K562 (cell line): Measurements from ENCODE around the gene PRSS38. TPM values are rescaled to one million over a fixed set of nuclear protein-coding genes. Genes with fewer than 3 reads are reported as not detected.

Experiments used
- CBX3 ChIP-seq, 2 experiments: IDR thresholded peaks; 1 replicate in 1 of 2; 2 replicates in 1 of 2; pipeline ENCODE4 v1.6.1; 2012; ENCODE audit warnings: inconsistent platforms in 2 of 2, low read length in 2 of 2, borderline replicate concordance in 1 of 2, control low read depth in 1 of 2
- CBX5 ChIP-seq: IDR thresholded peaks from 2 replicates; pipeline ENCODE4 v1.6.1; 2014; ENCODE audit warnings: low read depth, borderline replicate concordance
- KAT8 ChIP-seq: fragments of 450-650 bp; IDR thresholded peaks from 2 replicates; pipeline ENCODE4 v1.6.1; 2016; ENCODE audit warnings: low read depth, mild to moderate bottlenecking
- TFAM ChIP-seq: fragments of 250-450 bp; sonication (Bioruptor Pico); conservative IDR thresholded peaks from 2 replicates; pipeline ENCODE4 v1.5.0; 2021; ENCODE audit warnings: mild to moderate bottlenecking, moderate library complexity
- TRIM24 ChIP-seq, 2 experiments: fragments of 450-650 bp; IDR thresholded peaks; 2 replicates each; pipeline ENCODE4 v1.6.1; 2016
- ZBTB49 ChIP-seq: sonication (generic); formaldehyde crosslinking; IDR thresholded peaks from 2 replicates; pipeline ENCODE4 v1.8.0; 2022; ENCODE audit warnings: missing genetic modification reagents, mild to moderate bottlenecking, borderline replicate concordance
- ZNF76 ChIP-seq: fragments of 250-450 bp; sonication (Bioruptor Pico); IDR thresholded peaks from 2 replicates; pipeline ENCODE4 v1.4.0; 2020; ENCODE audit warnings: mild to moderate bottlenecking, moderate library complexity, borderline replicate concordance
- polyA plus RNA-seq, 8 experiments: library from polyadenylated mRNA; depleted of rRNA in 4 of 8; stranded (reverse) in 5 of 8; unstranded in 3 of 8; fragments of >200 nt; fragmentation: Nextera tagmentation in 2 of 8; fragmentation: Illumina TruSeq in 1 of 8; extraction: Ambion mirVana in 2 of 8; extraction: Trizol in 1 of 8; gene quantifications; 2 replicates each; pipeline versions ENCODE4 v1.2.1 to v1.2.3, GENCODE V29; 2011 to 2014; ENCODE audit warnings: inconsistent platforms in 1 of 8, missing spikeins in 1 of 8
- total RNA-seq, 7 experiments: library from RNA; depleted of rRNA in 6 of 7; stranded (reverse); fragments of >200 nt in 6 of 7; fragmentation: Illumina TruSeq in 2 of 7; extraction: Trizol in 2 of 7; gene quantifications; 2 replicates each; pipeline versions ENCODE4 v1.2.1 to v1.2.3, GENCODE V29; 2011 to 2021; ENCODE audit warnings: low replicate concordance in 1 of 7
- TF ChIP-seq, protein P1 (sequence below): fragments of 450-650 bp; IDR thresholded peaks from 2 replicates; pipeline ENCODE4 v1.6.1; 2016; ENCODE audit warnings: mild to moderate bottlenecking, moderate library complexity
- TF ChIP-seq, protein P2 (sequence below): fragments of 150-350 bp; IDR thresholded peaks from 2 replicates; pipeline ENCODE4 v1.6.1; 2014; ENCODE audit warnings: low read depth, mild to moderate bottlenecking, low read length, borderline replicate concordance

Gene PRSS38
- total and polyA plus RNA-seq, 9 of the 15 experiments (the other 6 are each of a cell fraction or from before 2014, with no cell fraction given): 0.09 to 0.14 TPM; not detected in 7

DNA sequence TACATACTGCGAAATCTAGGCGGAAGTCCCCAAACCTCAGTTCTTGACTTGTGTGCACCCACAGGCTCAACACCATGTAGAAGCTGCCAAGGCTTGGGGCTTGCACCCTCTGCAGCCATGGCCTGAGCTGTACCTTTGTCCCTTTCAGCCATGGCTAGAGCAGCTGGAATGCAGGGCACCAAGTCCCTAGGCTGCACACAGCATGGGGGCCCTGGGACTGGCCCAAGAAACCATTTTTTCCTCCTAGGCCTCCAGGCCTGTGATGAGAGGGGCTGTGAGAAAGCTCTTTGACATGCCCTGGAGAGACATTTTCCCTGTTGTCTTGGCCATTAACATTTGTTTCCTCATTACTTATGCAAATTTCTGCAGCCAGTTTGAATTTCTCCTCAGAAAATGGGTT is 1.5 kb upstream of the PRSS38 start (continued):
- TF ChIP-seq, protein P1, sequence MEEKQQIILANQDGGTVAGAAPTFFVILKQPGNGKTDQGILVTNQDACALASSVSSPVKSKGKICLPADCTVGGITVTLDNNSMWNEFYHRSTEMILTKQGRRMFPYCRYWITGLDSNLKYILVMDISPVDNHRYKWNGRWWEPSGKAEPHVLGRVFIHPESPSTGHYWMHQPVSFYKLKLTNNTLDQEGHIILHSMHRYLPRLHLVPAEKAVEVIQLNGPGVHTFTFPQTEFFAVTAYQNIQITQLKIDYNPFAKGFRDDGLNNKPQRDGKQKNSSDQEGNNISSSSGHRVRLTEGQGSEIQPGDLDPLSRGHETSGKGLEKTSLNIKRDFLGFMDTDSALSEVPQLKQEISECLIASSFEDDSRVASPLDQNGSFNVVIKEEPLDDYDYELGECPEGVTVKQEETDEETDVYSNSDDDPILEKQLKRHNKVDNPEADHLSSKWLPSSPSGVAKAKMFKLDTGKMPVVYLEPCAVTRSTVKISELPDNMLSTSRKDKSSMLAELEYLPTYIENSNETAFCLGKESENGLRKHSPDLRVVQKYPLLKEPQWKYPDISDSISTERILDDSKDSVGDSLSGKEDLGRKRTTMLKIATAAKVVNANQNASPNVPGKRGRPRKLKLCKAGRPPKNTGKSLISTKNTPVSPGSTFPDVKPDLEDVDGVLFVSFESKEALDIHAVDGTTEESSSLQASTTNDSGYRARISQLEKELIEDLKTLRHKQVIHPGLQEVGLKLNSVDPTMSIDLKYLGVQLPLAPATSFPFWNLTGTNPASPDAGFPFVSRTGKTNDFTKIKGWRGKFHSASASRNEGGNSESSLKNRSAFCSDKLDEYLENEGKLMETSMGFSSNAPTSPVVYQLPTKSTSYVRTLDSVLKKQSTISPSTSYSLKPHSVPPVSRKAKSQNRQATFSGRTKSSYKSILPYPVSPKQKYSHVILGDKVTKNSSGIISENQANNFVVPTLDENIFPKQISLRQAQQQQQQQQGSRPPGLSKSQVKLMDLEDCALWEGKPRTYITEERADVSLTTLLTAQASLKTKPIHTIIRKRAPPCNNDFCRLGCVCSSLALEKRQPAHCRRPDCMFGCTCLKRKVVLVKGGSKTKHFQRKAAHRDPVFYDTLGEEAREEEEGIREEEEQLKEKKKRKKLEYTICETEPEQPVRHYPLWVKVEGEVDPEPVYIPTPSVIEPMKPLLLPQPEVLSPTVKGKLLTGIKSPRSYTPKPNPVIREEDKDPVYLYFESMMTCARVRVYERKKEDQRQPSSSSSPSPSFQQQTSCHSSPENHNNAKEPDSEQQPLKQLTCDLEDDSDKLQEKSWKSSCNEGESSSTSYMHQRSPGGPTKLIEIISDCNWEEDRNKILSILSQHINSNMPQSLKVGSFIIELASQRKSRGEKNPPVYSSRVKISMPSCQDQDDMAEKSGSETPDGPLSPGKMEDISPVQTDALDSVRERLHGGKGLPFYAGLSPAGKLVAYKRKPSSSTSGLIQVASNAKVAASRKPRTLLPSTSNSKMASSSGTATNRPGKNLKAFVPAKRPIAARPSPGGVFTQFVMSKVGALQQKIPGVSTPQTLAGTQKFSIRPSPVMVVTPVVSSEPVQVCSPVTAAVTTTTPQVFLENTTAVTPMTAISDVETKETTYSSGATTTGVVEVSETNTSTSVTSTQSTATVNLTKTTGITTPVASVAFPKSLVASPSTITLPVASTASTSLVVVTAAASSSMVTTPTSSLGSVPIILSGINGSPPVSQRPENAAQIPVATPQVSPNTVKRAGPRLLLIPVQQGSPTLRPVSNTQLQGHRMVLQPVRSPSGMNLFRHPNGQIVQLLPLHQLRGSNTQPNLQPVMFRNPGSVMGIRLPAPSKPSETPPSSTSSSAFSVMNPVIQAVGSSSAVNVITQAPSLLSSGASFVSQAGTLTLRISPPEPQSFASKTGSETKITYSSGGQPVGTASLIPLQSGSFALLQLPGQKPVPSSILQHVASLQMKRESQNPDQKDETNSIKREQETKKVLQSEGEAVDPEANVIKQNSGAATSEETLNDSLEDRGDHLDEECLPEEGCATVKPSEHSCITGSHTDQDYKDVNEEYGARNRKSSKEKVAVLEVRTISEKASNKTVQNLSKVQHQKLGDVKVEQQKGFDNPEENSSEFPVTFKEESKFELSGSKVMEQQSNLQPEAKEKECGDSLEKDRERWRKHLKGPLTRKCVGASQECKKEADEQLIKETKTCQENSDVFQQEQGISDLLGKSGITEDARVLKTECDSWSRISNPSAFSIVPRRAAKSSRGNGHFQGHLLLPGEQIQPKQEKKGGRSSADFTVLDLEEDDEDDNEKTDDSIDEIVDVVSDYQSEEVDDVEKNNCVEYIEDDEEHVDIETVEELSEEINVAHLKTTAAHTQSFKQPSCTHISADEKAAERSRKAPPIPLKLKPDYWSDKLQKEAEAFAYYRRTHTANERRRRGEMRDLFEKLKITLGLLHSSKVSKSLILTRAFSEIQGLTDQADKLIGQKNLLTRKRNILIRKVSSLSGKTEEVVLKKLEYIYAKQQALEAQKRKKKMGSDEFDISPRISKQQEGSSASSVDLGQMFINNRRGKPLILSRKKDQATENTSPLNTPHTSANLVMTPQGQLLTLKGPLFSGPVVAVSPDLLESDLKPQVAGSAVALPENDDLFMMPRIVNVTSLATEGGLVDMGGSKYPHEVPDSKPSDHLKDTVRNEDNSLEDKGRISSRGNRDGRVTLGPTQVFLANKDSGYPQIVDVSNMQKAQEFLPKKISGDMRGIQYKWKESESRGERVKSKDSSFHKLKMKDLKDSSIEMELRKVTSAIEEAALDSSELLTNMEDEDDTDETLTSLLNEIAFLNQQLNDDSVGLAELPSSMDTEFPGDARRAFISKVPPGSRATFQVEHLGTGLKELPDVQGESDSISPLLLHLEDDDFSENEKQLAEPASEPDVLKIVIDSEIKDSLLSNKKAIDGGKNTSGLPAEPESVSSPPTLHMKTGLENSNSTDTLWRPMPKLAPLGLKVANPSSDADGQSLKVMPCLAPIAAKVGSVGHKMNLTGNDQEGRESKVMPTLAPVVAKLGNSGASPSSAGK: no peak
- TF ChIP-seq, protein P2, sequence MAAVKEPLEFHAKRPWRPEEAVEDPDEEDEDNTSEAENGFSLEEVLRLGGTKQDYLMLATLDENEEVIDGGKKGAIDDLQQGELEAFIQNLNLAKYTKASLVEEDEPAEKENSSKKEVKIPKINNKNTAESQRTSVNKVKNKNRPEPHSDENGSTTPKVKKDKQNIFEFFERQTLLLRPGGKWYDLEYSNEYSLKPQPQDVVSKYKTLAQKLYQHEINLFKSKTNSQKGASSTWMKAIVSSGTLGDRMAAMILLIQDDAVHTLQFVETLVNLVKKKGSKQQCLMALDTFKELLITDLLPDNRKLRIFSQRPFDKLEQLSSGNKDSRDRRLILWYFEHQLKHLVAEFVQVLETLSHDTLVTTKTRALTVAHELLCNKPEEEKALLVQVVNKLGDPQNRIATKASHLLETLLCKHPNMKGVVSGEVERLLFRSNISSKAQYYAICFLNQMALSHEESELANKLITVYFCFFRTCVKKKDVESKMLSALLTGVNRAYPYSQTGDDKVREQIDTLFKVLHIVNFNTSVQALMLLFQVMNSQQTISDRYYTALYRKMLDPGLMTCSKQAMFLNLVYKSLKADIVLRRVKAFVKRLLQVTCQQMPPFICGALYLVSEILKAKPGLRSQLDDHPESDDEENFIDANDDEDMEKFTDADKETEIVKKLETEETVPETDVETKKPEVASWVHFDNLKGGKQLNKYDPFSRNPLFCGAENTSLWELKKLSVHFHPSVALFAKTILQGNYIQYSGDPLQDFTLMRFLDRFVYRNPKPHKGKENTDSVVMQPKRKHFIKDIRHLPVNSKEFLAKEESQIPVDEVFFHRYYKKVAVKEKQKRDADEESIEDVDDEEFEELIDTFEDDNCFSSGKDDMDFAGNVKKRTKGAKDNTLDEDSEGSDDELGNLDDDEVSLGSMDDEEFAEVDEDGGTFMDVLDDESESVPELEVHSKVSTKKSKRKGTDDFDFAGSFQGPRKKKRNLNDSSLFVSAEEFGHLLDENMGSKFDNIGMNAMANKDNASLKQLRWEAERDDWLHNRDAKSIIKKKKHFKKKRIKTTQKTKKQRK: peak; percentile 67
- TF ChIP-seq CBX5 (peak; percentile 57; the same call in 1 of the 2 replicates), ZBTB49 (no peak), ZNF76 (CRISPR knock-in tag) (no peak), TFAM (CRISPR knock-in tag) (no peak), TRIM24 (IDR thresholded peaks at IDR 0.05) (peak in 1 of 2 experiments; percentile 24; a peak in 1 of 4 replicates), KAT8 (no peak), CBX3 (IDR thresholded peaks at IDR 0.05; ENCODE audit: borderline replicate concordance in 1 of 2, low read length in 2 of 2) (peak in 1 of 2 experiments; percentile 63; a peak in 2 of 3 replicates)
